Stromal cell of bone marrow (primary cell): Measurements from ENCODE around the gene ABHD12.
"Not testable (repeated sequence)": the region's sequence is repeated elsewhere in the genome, so short reads cannot be mapped to it uniquely, and the experiment has no call there.

Experiments
- DNase-seq: peaks from one replicate; pipeline ENCODE4 v3.0.0-alpha.2; 2012; ENCODE audit warnings: low read depth

ABHD12 gene

GRCh38 chr20:25321991-25322390, 68.6 kb downstream of the ABHD12 start:
- no peak for DNase-seq

GRCh38 chr20:25321262-25321831, 69.3 kb downstream of the ABHD12 start:
- no peak for DNase-seq

DNA sequence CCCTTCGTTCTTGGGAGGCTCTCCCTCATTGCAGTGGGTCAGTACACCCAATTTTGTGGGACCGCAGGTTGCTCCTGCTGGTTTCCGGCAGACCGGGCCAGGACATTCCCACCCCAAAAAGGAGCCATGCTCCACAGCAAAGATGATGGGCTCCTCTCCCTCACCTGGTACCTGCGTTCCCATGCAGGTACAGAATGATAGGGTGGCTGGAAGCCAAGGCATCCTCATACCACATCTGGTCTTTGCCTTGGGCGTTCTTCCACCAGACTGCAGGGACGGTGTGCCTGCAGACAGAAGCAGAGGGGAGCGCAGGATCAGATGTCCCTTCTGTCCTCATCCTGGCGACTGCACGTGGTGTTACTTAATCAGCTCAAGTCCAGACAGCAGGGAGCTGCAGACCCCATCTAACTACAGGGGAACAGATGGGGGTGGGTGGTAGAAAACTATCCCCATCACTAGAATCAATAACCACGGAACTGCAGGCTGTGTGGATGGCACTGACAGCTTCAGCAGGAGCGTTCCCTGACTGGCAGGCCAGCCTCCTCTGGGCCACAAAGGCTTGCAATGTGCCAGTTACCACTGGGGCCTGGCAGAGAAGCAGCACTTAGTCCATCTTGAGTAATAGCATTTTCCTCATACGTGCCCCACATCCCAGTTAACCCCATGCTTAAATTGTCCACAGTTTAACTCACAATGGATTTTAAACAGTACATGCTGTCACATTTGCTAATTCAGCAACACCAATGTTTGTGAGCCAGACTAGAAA, 70.4 kb downstream of the ABHD12 start:
- no peak for DNase-seq

DNA sequence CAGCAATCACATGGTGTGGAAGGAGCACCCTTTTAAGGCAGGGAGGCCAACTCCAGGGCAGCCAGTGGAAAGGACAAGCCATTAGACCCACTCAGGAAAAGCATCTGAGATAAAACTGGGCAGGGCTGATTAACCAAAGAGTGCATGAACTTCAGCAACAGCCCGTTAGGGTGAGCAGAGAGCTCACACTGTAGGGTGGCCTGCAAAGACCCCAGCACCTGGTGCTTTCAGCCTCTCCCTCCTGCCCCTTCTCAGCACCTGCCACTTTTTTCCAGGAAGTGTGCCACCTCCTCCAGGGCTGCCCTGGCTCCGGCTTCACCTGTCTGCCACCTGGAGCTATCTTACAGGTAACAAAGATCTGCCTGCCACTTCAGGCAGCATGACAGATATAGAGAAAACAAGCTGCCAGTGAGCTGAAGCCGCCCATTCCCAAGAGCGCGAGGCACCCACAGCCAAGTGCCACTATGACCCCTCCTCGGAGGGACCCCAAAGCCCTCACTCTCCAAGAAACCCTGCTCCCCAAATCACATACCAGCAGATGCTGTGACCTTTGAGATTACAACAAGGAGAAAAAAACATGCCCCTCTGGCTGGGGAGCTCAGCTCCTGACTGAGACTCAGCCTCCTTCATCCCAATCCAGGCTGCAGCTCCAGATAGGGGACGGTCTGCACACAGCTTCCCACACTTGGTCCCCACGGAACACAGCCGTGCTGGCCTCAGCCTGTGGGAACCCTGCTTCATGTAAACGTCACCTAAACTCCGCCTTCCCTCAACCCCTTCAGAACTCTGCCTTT, 71.2 kb downstream of the ABHD12 start:
- DNase-seq = no peak

DNA sequence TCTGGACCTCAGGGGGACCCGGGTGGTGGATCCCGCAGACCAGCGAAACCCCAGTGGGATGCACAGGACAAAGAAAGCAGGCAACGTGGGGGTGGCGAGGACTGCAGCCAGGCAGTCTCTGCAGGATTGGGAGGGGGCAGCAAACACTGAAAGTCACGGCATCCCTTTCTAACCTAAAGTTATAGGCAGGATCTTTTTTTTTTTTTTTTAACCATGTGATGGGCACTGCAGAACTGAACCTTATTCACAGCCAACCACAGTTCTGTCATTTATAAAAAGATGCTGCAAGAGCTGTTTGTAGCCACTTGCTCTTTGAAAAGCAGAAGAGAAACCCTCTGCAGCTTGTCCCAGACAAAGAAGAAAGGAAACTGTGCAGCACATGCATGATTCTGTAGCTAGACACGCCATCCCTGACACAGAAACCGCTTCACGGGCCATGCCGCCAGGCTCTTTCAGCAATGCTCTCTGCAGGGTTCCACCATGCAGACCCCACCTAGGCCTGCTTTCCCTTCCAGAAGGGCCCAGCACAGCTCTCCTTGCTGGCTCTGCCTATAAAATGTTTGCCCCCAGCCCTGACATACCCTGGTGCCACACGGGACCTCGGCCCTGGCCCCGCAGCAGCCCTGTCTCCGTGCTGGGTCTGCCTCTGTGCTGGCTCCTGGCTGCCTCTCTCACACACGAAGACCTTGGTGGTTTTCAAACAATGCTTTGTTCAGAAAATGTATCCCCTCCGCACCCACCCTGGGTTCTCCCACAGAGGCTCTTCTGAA, 72.0 kb downstream of the ABHD12 start:
- DNase-seq = no peak

- no peak for DNase-seq
Measured at GRCh38 chr20:25317351-25318075, 73.1 kb downstream of the ABHD12 start.

DNA sequence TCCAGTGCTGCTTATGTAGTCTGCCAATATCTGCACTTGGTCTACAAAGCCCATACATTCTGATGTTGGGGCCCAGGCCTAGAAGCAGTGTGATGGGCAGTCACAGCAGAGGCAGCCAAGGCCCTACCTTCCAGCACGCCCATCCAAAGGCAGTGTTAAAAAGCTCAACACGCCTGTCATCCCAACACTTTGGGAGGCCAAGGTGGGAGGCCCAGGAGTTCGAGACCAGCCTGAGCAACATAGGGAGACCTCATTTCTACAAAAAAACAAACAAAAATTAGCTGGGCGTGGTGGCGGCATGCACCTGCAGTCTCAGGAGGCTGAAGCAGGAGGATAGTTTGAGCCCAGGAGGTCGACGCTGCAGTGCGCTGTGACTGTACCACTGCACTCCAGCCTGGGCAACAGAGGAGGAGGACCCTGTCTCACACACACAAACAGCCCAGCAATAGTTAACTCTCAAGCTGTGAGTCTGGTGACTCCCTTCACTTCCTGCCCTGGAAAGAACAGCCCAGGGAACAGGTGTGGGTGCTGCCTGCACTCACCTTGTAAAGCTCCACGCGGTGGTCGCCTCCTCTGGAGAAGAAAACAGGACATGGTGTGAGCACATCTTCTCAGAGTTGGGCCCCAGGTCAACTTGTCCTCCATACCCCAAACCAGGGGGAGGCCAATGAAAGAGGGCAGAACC, 74.0 kb downstream of the ABHD12 start:
- DNase-seq = no peak

DNA sequence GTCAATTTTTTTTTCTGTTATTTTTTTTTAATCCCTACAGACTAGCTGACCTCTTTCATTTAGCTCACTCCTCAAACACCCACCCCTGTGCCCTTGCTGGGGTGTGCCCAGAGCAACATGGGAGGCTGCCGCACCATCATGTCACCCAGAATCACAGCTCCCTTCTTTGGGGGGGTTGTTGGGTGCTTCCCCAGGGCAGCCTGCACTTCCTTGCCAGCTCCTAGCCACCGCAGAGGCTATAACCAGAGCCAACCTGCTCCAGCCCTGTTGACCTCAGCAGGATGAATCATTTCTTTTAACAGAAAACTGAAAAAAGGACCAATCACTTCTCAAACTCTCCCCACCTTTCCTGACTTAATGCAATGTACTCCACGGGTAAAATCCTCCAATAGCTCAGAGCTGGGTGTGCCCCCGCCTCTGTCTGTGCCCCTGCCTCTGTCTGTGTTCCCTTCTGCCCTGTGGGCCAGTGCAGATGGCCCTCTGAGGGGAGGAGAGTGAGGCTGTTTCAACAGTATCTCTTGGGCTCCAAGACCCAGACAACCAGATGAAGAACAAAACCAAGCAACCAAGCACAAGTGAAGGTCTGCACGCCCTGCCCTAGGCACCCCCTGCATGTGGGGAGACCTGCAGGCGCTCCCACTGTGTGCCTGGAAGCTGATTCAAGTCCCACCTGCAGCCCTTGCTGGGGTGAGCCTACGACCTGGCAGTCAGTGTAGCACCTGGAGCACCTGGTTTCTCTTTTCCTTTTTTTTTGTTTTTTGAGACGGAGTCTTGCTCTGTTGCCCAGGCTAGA, 75.0 kb downstream of the ABHD12 start:
- DNase-seq = peak; percentile 28

DNA sequence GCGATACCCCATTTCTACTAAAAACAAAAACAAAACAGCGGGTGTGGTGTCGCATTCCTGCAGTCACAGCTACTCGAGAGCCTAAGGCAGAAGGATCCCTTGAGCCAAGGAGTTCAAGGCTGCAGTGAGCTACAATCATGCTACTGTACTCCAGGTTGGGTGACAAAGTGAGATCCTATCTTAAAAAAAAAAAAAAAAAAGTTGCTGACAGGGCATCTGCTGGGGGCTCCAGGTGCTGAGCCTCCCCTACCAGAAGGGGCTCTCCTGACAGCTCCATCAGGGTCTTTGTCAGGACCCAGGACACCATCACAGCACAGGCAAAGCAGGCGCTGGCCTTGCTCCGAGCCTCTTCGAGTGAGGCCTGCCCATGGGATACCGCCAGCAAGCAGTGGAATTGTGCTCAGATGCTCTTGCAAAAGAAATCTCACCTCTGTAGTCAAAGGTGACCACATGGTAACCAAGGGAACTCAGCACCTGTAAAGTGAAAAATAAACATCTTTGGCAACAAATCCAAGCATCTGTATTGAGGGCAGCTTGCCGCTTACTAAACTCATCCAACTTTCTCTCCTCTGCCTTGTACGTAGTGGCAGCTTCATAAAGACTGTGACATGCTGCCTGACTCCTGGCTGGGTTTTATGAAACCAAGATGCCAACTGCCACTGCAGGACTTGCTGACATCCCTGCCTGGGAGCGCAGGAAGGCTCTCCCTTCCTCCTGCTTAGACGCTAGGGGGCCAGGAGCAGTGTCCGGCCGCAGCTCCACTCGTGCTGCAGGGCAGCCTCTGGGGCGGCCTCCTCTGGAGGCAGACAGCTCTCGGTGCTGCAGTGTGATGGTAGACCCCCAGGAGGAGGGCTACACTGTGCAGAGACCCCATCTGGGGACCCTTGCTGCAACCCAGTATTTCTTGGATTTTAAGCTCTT, 75.9 kb downstream of the ABHD12 start:
- DNase-seq = no peak

- DNase-seq = no peak
Measured at GRCh38 chr20:25313593-25313992, 77.0 kb downstream of the ABHD12 start.

GRCh38 chr20:25312716-25313115, 77.9 kb downstream of the ABHD12 start:
- DNase-seq = not testable (repeated sequence)

DNA sequence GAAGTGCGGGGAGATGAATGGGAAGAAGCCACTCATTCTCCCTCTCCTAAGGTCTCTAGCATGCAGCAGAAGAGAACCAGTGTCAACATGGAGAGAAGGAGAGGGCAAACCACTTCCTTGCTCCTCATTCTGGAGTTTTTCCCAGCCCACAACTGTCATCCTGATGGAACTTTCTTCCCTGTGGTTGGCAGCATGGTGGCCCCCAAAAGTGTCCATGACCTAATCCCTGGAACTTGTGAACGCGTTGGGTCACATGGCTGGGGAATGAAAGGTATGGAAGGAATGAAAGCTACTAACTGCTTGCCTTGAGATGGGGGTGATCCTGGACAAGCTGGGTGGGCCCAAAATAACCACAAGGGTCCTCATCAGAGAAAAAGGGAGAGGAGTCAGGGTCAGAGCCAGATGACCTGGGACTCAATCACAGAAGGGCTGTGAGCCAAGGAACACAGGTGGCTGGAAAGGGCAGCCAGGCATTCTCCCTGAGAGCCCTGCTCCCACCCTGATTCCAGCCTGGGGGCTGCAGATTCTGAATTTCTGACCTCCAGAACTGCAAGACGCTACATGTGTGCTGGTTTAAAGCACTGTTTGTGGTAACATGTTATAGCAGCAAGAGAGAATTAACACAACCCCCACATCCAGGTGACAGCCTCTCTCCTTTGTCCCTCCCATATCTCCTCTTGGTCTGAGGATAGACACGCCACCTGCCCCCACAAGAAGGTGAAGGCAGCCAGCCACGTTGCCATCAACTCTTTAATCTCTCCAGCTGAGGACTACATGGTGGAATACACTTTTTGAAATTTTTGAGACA, 79.5 kb downstream of the ABHD12 start:
- DNase-seq = peak; percentile 59

DNA sequence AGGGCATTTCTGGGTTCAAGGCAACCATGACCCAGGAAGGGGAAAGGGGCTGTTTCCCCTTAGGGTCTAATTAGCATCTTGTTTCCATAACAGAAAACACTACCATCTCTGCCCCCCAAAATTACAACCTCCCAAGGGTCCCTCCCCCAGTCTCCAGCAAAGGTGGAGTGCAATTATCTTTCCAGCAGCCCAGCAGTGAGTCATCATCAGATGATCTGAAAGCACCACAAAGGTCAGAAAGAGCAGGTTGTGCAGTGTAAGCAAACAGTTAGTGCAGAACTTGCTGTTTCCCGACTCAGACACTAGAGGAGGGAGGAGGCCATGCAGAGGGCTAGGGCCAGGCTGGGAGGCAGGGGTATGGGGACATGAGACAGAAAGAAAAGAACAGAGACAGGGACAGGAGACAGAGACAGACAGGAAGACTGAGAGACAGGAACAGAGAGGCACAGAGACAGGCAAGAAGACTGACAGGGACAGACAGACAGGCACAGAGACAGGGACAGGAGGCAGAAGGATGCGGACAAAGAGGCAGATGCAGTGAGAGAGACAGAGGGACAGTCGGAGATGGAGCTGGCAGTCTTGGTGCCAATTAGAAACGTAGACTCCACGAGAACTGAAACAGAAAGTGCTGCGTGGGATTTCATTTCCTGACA, 80.2 kb downstream of the ABHD12 start:
- peak; percentile 90 for DNase-seq

DNA sequence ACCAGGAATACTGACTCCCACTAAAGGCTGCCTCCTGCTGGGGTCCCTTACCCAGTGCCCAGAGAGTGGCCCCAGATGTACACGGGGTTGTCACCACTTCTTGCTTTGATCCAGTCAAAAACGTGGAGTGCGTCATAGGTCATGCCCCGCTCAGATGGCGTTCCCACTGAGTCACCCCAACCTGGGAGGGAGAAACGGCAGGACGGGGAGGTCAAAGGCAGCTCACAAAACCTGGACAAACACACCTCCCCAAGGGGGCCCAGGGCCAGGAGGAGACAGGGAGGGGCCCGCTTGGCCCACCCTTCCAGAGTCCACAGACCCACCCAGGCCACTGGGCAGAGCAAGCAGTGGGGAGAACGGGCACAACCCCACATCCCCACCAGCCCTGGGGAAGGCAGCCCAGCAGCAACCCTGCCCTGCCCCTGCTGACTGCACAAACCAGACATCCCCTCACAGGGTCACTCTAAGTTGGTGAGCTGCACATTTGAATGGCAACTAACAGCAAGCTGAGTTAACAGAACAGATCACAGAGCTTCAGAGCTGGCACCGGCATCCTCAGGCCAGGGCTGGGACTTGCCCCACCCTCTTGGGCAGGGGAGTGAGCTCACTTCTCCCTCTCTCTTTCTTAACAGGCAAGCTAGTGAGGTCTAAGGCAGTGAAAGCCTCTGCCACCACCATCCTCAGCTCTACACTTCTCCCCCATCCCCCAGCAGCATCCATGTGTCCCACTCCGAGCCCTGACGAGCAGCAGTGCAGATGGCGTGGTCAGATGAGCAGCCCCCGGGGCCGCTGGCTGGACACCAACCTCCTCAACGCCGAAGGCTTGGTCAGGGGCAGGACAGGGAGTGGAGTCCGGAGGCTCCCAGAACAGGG, 81.0 kb downstream of the ABHD12 start:
- peak; percentile 82 for DNase-seq

DNA sequence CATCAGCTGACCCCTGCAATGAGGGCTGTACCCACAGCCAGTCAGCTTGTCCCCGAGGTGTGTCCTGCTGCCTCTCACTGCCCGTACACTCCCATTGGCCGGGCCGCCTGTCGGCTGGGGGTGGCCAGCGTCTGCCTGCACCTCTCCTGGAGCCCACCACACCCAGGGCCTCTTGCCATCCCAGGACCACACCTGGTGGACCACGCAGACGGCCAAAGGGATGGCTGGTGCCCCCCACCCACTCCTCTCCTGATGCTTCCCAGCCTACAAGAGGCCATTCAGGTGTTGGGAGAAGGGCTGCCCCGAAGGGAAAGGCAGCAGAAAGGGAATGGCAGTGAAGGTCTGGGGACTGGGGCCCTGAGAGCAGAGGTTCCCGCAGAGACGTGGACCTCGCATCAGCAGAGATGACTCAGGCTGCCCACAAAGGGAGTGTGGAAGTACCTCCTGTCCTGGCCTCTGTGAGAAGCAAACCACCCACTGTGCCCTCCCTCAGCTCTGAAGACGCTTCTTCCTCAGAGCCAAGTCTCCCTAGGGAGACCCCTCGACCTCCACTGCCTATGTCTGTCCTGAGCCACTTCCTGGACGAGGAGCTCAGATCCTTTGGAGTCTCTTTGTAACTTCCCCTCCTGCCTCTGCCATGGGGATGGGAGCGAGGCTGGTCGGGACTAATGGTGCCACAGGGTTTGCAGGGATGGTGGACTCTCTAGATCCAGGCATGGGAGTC, 81.8 kb downstream of the ABHD12 start:
- DNase-seq = peak; percentile 31

GRCh38 chr20:25308083-25308491, 82.5 kb downstream of the ABHD12 start:
- DNase-seq = no peak
